Measurements from ENCODE around the gene UHMK1.

- TF ChIP-seq POLR2A (IDR thresholded peaks at IDR 0.05) (no peak), CTCF (IDR thresholded peaks at IDR 0.05) (no peak)
Observed at GRCh38 chr1:162565460-162565859, 67.8 kb downstream of the UHMK1 start.
